ENCODE measurements around the gene FNDC5. TPM values are rescaled to one million over a fixed set of nuclear protein-coding genes. Genes with fewer than 3 reads are reported as not detected.

FNDC5 gene
- total and polyA plus RNA-seq, 12 donors, result 12.4 to 130 (median 73.5) TPM

DNA sequence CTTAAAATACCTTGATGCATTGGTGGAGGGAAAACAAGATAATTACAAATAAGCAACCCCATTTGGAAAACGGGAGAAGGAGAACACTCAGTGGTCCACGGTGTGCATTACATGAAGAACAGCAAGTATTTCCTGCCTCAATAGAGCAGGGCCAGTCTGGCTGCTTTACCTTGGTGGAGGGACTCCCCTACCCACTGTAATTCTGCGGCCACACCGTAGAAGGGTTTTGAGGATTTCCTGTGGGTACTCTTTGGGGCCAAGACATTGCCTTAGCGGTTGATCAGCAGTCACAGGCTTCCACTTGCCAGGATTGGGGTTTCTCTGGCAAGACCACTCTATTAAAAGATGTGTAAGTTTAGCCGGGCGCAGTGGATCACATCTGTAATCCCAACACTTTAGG lies 46.8 kb upstream of the FNDC5 start:
- intact Hi-C loops (cut with DNase I), result no loop called here
- Histone ChIP-seq H3K4me3 (no peak overlapping the region), H3K4me1 (peaks cover 0 to 14% (median 9%) of the 10 kb centered on the region in 9 donors), H3K27me3 (peaks cover 0 to 33% (median 0%) of the 10 kb centered on the region in 7 donors), H3K36me3 (no peaks in the 10 kb centered on the region), H3K27ac (no peak overlapping the region), H3K9me3 (peaks cover 0 to 3% (median 0%) of the 10 kb centered on the region in 11 donors)
- 72 to 75% methylated on average over 7 of the region's 7 CpGs for WGBS, 2 donors
- TF ChIP-seq, protein P1, sequence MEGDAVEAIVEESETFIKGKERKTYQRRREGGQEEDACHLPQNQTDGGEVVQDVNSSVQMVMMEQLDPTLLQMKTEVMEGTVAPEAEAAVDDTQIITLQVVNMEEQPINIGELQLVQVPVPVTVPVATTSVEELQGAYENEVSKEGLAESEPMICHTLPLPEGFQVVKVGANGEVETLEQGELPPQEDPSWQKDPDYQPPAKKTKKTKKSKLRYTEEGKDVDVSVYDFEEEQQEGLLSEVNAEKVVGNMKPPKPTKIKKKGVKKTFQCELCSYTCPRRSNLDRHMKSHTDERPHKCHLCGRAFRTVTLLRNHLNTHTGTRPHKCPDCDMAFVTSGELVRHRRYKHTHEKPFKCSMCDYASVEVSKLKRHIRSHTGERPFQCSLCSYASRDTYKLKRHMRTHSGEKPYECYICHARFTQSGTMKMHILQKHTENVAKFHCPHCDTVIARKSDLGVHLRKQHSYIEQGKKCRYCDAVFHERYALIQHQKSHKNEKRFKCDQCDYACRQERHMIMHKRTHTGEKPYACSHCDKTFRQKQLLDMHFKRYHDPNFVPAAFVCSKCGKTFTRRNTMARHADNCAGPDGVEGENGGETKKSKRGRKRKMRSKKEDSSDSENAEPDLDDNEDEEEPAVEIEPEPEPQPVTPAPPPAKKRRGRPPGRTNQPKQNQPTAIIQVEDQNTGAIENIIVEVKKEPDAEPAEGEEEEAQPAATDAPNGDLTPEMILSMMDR (IDR thresholded peaks at IDR 0.05), result no peak
- DNase-seq (no peak), ATAC-seq (no peak)

DNA sequence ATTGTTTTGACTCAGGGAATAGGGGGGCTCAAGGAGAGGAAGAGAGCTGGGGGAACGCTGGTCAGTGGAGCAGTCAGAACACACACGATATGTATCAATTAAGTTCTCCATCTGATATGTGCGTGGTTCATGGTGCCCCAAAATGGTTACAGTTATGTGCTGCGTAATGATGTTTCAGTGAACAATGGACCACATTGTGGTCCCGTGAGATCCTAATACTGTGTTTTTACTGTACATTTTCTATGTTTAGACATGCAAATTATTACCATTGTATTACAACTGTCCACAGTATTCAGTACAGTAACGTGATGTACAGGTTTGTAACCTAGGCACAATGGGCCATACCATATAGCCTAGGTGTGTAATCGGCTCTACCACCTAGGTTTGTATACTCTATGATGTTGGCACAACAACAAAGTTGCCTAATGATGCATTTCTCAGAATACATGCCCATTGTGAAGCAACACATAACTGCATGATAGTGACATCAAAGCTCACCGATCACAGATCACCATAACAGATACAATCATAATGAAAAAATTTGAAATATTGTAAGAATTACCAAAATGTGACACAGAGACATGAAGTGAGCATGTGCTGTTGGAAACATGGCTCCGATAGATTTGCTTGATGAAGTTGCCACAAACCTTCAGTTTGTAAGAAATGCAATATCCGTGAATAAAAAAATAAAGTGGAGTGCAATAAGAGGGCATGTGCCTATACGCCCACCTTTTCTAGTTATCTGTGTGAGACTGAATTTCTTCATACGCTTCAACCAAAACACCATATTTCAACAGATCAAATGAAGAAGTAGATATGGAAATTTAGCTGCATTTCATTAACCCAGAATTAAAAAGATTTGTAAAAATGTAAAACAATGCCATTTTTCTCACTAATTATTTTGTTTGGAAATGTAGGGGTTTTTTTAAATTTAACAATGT lies 45.3 kb upstream of the FNDC5 start:
- TF ChIP-seq, protein P1 (IDR thresholded peaks at IDR 0.05), result no peak
- no peaks in the 10 kb centered on the region for H3K36me3 ChIP-seq
- WGBS, 2 donors, result 86 to 93% methylated on average over 12 of the region's 12 CpGs

DNA sequence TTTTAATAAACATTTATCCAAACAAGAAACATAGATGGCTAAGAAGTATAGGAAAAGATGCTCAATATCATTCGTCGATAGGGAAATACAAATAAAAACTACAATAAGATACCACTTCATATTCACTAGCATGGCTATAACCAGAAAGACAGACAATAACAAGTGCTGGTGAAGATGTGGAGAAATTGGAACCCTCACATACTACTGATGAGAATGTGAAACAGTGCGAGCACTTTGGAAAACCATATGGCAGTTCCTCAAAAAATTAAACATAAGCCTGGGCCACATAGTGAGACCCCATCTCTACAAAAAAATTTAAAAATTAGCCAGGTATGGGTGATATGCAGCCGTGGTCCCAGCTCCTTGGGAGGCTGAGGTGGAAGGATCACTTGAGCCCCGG lies 39.6 kb upstream of the FNDC5 start:
- H3K4me1 ChIP-seq, result peaks cover 0 to 7% (median 0%) of the 10 kb centered on the region in 9 donors
- H3K9me3 ChIP-seq, result peaks cover 0 to 3% (median 0%) of the 10 kb centered on the region in 11 donors
- intact Hi-C loops (cut with DNase I), result no loop called here
- H3K27ac ChIP-seq, result no peak overlapping the region
- DNase-seq (no peak), ATAC-seq (no peak)
- 92% methylated on average over 5 of the region's 5 CpGs for WGBS, 2 donors
- peaks cover 0 to 12% (median 0%) of the 10 kb centered on the region in 7 donors for H3K27me3 ChIP-seq
- H3K4me3 ChIP-seq, result no peak overlapping the region
- TF ChIP-seq, protein P1 (IDR thresholded peaks at IDR 0.05), result no peak
- H3K36me3 ChIP-seq, result no peaks in the 10 kb centered on the region

More for the DNA sequence above, 45.3 kb upstream of the FNDC5 start:
- Histone ChIP-seq H3K9me3 (peaks cover 0 to 3% (median 0%) of the 10 kb centered on the region in 11 donors), H3K27ac (no peak overlapping the region), H3K4me1 (peaks cover 0 to 12% (median 6%) of the 10 kb centered on the region in 9 donors), H3K4me3 (no peak overlapping the region), H3K27me3 (peaks cover 0 to 26% (median 0%) of the 10 kb centered on the region in 7 donors)
- ATAC-seq (no peak), DNase-seq (no peak)
- intact Hi-C loops (cut with DNase I), result no loop called here

DNA sequence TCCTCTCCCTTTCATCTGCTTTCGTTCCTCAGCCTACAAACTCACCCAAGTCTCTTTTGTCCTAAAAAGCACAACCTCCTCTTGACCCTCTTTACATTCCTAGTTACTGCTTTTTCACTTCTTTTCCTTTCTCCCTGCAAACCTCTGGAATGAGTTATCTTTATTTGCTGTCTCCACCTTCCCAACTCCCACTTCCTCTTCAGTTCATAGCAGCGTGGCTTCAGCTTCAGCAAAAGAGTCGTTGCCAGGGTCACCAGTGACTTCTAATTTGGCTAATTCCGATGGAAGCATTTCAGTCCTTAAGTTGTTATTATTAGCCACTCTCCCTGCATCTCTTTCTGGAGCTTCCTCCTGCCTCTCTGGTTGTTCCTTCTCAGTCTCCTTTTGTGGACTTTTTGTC lies 36.7 kb upstream of the FNDC5 start:
- no peaks in the 10 kb centered on the region for H3K36me3 ChIP-seq
- H3K4me3 ChIP-seq, result no peak overlapping the region
- H3K9me3 ChIP-seq, result no peaks in the 10 kb centered on the region
- WGBS, 2 donors, result 17 to 18% methylated on average over 4 of the region's 4 CpGs
- peaks cover 0 to 20% (median 3%) of the 10 kb centered on the region in 7 donors for H3K27me3 ChIP-seq
- ATAC-seq (peak in 1 of 8 donors; percentile 52), DNase-seq (no peak)
- TF ChIP-seq, protein P1 (IDR thresholded peaks at IDR 0.05), result no peak
- no peak overlapping the region for H3K27ac ChIP-seq
- intact Hi-C loops (cut with DNase I), result no loop called here
- peaks cover 0 to 7% (median 0%) of the 10 kb centered on the region in 9 donors for H3K4me1 ChIP-seq

Measured in heart right ventricle (tissue), 16 donors.